SU-DHL-6 (cell line): ENCODE results near the gene VIPR2.

Experiments used
- H2AFZ ChIP-seq: fragments of 200-600 bp; sonication (generic); 2 replicates; pipeline ENCODE4 v1.6.1; 2014; ENCODE audit warnings: low read depth, mild to moderate bottlenecking, moderate library complexity, mixed read lengths, antibody characterized with exemption, low read length; ENCODE audit not compliant: severe bottlenecking
- H3F3A ChIP-seq: fragments of 200-600 bp; shearing (Covaris generic); 2 replicates; pipeline ENCODE4 v1.6.0; 2016; ENCODE audit warnings: antibody characterized with exemption, mild to moderate bottlenecking; ENCODE audit not compliant: insufficient read depth
- H3K27ac ChIP-seq: fragments of 200-600 bp; sonication (generic); 2 replicates; pipeline ENCODE4 v1.5.1; 2016; ENCODE audit warnings: low read depth, mild to moderate bottlenecking, low read length, moderate library complexity, mixed read lengths
- H3K27me3 ChIP-seq: fragments of 200-600 bp; sonication (generic), shearing (Covaris generic); 2 replicates; pipeline ENCODE4 v1.6.0; 2014; ENCODE audit warnings: mild to moderate bottlenecking, low read length
- H3K36me3 ChIP-seq: fragments of 200-600 bp; sonication (generic); 2 replicates; pipeline ENCODE4 v1.6.1; 2014; ENCODE audit warnings: mild to moderate bottlenecking, low read length, mixed read lengths
- H3K4me2 ChIP-seq: fragments of 300-600, 200-600 bp; shearing (Covaris generic), sonication (generic); 2 replicates; pipeline ENCODE4 v1.6.0; 2014; ENCODE audit warnings: low read length, low read depth, mild to moderate bottlenecking; ENCODE audit not compliant: poor library complexity, severe bottlenecking
- H3K4me3 ChIP-seq: fragments of 200-600 bp; sonication (generic); 2 replicates; pipeline ENCODE4 v1.5.1; 2014; ENCODE audit warnings: antibody characterized with exemption, low read length, mild to moderate bottlenecking, mixed read lengths; ENCODE audit not compliant: insufficient read depth, poor library complexity, severe bottlenecking
- H3K79me2 ChIP-seq: fragments of 200-600 bp; sonication (generic); 2 replicates; pipeline ENCODE4 v1.6.1; 2014; ENCODE audit warnings: mild to moderate bottlenecking, low read length, moderate library complexity; ENCODE audit not compliant: insufficient read depth
- H3K9ac ChIP-seq: fragments of 200-600 bp; sonication (generic); 2 replicates; pipeline ENCODE4 v1.7.0; 2014; ENCODE audit warnings: mild to moderate bottlenecking, low read length
- H3K9me2 ChIP-seq: fragments of 200-600 bp; sonication (generic); replicated peaks from 2 replicates; pipeline ENCODE4 v1.6.1; 2014; ENCODE audit warnings: low read length; ENCODE audit not compliant: insufficient read depth
- H3K9me3 ChIP-seq: fragments of 200-600 bp; sonication (generic); 2 replicates; pipeline ENCODE4 v1.6.1; 2014; ENCODE audit warnings: low read length, mixed read lengths; ENCODE audit not compliant: insufficient read depth
- H4K20me1 ChIP-seq: fragments of 200-600 bp; sonication (generic); 2 replicates; pipeline ENCODE4 v1.6.1; 2014; ENCODE audit warnings: low read depth, mild to moderate bottlenecking, antibody characterized with exemption, low read length, moderate library complexity, mixed read lengths
- CTCF ChIP-seq: fragments of 200-600 bp; sonication (generic); IDR thresholded peaks from one replicate; pipeline ENCODE4 v1.5.1; 2017; ENCODE audit warnings: antibody characterized with exemption, mild to moderate bottlenecking, low read length, moderate library complexity; ENCODE audit not compliant: insufficient read depth, poor library complexity, severe bottlenecking
- EZH2phosphoT487 ChIP-seq: fragments of 200-600 bp; sonication (generic), shearing (Covaris generic); conservative IDR thresholded peaks from 2 replicates; pipeline ENCODE4 v1.6.1; 2018; ENCODE audit warnings: mild to moderate bottlenecking, antibody characterized with exemption, low read length, moderate library complexity, mixed read lengths

The VIPR2 gene

GRCh38 chr7:159118197-159118595 is 26.5 kb downstream of the VIPR2 start:
- no peaks in the 10 kb centered on the region for H3K9me2 ChIP-seq
- TF ChIP-seq CTCF (no peak), EZH2phosphoT487 (no peak)
- no peaks in the 10 kb centered on the region for H3K79me2 ChIP-seq
- no peaks in the 10 kb centered on the region for H3F3A ChIP-seq
- no peak overlapping the region for H3K4me2 ChIP-seq
- no peak overlapping the region for H3K27ac ChIP-seq
- no peaks in the 10 kb centered on the region for H3K9me3 ChIP-seq
- H3K27me3 ChIP-seq, result no peaks in the 10 kb centered on the region
- H2AFZ ChIP-seq, result no peak overlapping the region
- H3K36me3 ChIP-seq, result no peaks in the 10 kb centered on the region
- H3K9ac ChIP-seq, result no peak overlapping the region
- H3K4me3 ChIP-seq, result no peak overlapping the region
- H4K20me1 ChIP-seq, result no peaks in the 10 kb centered on the region

GRCh38 chr7:159117366-159118196 is 27.1 kb downstream of the VIPR2 start:
- H3K79me2 ChIP-seq, result no peaks in the 10 kb centered on the region
- no peaks in the 10 kb centered on the region for H3F3A ChIP-seq
- H2AFZ ChIP-seq, result no peak overlapping the region
- TF ChIP-seq EZH2phosphoT487 (no peak), CTCF (no peak)
- H3K36me3 ChIP-seq, result no peaks in the 10 kb centered on the region
- H3K27me3 ChIP-seq, result no peaks in the 10 kb centered on the region
- H4K20me1 ChIP-seq, result no peaks in the 10 kb centered on the region
- H3K4me2 ChIP-seq, result no peak overlapping the region
- H3K27ac ChIP-seq, result no peak overlapping the region
- H3K9ac ChIP-seq, result no peak overlapping the region
- H3K9me3 ChIP-seq, result no peaks in the 10 kb centered on the region
- H3K4me3 ChIP-seq, result no peak overlapping the region
- no peaks in the 10 kb centered on the region for H3K9me2 ChIP-seq

GRCh38 chr7:159116581-159117339 is 27.9 kb downstream of the VIPR2 start:
- Histone ChIP-seq H3K9ac (no peak overlapping the region), H3K27me3 (no peaks in the 10 kb centered on the region), H3K27ac (no peak overlapping the region), H3K36me3 (no peaks in the 10 kb centered on the region), H3K4me3 (no peak overlapping the region), H3F3A (no peaks in the 10 kb centered on the region), H2AFZ (no peak overlapping the region), H3K9me2 (no peaks in the 10 kb centered on the region), H3K4me2 (no peak overlapping the region), H4K20me1 (no peaks in the 10 kb centered on the region), H3K9me3 (no peaks in the 10 kb centered on the region), H3K79me2 (no peaks in the 10 kb centered on the region)
- TF ChIP-seq EZH2phosphoT487, result no peak
- no peak for TF ChIP-seq CTCF
